Jurkat, Clone E6-1 (cell line): ENCODE results near the gene MAP4K3.
"Not testable (repeated sequence)": the region's sequence is repeated elsewhere in the genome, so short reads cannot be mapped to it uniquely, and the experiment has no call there.

ENCODE experiments used
- DNase-seq: peaks from one replicate; pipeline ENCODE4 v3.0.0-alpha.2; 2011; ENCODE audit warnings: low read depth, low spot score
- H3K4me3 ChIP-seq: 2 replicates; pipeline ENCODE4 v1.5.1; 2011; ENCODE audit warnings: mild to moderate bottlenecking, low read length, control low read depth, moderate library complexity

MAP4K3 gene

DNA sequence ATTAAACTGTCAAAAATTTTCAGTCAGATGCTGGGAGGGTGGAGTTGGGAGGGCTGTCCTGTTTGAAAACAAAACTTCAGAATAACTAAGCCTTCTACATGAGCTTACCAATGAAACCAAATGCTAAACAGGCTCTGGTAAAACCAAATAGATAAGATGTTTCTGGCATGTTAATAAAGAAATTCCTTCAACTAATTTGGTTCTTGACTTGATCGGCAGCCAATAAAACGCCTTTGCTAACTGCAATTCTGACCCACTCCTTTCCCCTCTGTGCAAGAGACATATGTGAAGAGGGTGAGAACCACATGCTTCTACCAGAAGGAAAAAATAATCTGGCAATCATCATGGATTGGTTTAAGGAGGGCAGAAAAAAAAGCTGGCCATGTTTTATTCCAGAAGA, 20.9 kb downstream of the MAP4K3 start:
- H3K4me3 ChIP-seq, result no peak overlapping the region
- no peak for DNase-seq

- no peak for DNase-seq
Measured at GRCh38 chr2:39413063-39413737, 23.9 kb downstream of the MAP4K3 start.

DNA sequence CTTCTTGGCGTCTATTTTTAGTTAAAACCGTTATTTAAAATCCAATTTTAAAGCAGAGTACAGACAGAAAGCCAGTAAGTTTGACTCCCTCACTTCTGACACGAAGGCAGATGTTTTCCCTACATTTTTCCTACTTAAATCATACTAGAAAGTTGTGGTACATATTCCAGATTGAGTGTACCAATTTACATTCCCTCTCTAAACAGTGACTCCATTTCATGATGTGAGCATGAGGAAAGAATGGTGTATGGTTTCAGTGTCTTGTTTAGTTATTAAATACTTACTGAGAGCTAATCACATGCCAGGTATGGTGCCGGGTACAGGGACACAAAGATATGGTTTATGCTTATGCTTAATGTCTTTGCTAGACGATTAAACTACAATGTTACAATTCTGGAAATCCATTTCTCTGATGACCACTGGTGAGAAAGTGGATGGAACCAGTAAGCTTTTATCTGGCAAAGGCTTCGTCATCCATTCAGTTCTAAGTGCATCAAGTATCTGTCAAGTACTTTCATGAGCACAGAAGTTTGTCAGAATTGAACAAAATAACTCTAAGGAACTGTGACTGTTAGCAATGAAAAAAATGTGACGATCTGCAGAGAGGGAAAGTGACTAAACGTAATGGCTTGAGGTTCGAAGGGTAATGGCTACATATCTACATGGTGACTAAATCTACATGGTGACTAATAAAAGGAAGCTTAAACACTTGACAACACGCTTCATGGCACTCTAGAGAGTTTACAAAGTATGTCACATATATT, 25.7 kb downstream of the MAP4K3 start:
- no peak overlapping the region for H3K4me3 ChIP-seq
- no peak for DNase-seq

More at GRCh38 chr2:39413063-39413737, 23.9 kb downstream of the MAP4K3 start:
- H3K4me3 ChIP-seq, result no peak overlapping the region

GRCh38 chr2:39409697-39410389, 27.2 kb downstream of the MAP4K3 start:
- DNase-seq, result no peak
- H3K4me3 ChIP-seq, result no peak overlapping the region

DNA sequence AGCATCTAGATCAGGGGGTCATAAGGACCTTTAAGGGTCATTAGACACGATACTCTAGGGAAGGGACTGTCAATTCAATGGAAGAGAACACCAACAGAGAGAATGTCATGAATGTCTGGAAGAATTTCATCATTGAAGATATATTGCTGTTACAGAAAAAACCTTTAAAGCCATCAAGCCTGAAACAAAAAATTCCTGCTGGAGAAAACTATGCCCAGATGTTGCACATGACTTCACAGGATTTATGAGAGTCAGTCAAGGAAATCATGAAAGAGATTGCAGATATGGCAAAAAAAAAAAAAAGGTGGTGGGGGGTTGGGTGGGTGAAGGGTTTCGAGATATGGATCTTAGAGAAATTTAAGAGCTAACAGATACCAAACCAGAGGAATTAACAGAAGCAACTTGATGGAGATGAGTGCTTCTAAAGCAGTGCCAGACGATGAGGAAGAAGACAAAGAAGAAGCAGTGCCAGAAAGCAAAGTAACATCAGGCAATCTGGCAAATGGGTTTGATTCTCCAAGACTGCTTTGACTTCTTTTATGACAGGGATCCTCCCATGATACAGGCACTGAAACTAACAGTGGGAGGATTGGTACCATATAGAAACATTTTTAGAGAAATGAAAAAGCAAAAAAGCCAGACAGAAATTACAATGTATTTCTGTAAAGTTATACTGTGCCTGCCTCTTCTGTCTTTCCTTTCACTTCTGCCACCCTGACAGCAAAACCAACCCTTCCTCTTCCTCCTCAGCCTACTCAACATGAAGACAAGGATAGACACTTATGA, 28.5 kb downstream of the MAP4K3 start:
- DNase-seq, result no peak
- H3K4me3 ChIP-seq, result no peak overlapping the region

GRCh38 chr2:39407516-39408296, 29.4 kb downstream of the MAP4K3 start:
- H3K4me3 ChIP-seq, result no peak overlapping the region

GRCh38 chr2:39405364-39405763, 31.7 kb downstream of the MAP4K3 start:
- no peak overlapping the region for H3K4me3 ChIP-seq
- DNase-seq, result no peak

More at GRCh38 chr2:39407516-39408296, 29.4 kb downstream of the MAP4K3 start:
- no peak for DNase-seq

DNA sequence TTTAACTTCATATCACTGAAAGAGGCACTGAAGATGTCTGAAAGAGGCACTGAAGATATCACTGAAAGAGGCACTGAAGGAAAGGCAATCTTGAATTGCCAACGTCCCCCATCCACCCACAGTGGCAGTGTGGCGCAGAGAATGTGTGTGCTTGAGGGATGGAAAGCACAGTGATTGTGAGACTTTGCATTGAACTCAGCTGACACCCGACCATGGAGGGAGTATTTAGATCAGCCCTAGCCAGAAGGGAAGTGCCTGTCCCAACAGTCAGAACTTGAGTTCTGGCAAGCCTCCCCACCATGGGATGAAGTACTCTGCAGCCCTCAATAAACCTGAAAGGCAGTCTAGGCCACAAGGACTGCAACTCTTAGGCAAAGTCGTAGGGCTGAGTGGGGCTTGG, 33.8 kb downstream of the MAP4K3 start:
- no peak overlapping the region for H3K4me3 ChIP-seq
- no peak for DNase-seq

- no peak for DNase-seq
- no peak overlapping the region for H3K4me3 ChIP-seq
Measured at GRCh38 chr2:39401319-39401718, 35.8 kb downstream of the MAP4K3 start.

- DNase-seq, result no peak
- no peak overlapping the region for H3K4me3 ChIP-seq
Measured at GRCh38 chr2:39399570-39399969, 37.5 kb downstream of the MAP4K3 start.

DNA sequence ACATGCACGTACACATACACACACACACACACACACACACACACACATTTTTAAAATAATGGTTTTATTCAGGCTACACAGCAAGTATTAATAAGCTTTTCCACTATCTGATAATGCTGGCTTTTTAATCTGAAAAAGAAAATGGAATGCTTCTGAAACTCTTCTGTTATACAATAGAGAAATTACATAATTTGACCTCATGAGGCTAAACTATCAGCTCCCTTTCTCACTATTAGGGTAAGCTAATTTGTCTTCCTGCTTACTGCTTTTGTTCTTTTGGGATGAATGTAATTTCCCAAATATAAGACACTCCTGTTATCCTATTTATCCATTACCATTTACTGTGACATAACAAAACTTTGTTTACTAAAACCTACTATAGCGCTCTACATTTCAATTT, 41.8 kb downstream of the MAP4K3 start:
- H3K4me3 ChIP-seq, result no peak overlapping the region
- DNase-seq, result no peak

GRCh38 chr2:39394516-39394961, 42.5 kb downstream of the MAP4K3 start:
- no peak overlapping the region for H3K4me3 ChIP-seq
- DNase-seq, result no peak

DNA sequence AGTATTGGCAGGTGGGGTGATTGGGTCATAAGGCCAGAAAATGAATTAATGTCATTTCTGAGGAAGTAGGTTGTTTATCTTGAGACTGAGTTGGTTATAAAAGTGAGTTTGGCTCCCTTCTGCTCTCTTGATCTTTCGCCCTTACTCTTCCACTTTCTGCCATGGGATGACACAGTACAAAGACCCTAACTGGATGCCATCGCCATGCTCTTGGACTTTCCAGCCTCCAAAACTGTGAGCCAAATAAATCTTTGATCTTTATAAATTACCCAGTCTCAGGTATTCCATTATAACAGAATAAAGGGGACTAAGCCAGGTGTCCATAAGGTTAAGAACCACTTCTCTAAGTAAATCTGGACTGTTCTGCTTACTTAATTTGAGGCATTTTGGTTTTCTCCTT, 44.4 kb downstream of the MAP4K3 start:
- no peak for DNase-seq
- H3K4me3 ChIP-seq, result no peak overlapping the region

GRCh38 chr2:39390216-39390615, 46.9 kb downstream of the MAP4K3 start:
- no peak for DNase-seq
- no peak overlapping the region for H3K4me3 ChIP-seq

DNA sequence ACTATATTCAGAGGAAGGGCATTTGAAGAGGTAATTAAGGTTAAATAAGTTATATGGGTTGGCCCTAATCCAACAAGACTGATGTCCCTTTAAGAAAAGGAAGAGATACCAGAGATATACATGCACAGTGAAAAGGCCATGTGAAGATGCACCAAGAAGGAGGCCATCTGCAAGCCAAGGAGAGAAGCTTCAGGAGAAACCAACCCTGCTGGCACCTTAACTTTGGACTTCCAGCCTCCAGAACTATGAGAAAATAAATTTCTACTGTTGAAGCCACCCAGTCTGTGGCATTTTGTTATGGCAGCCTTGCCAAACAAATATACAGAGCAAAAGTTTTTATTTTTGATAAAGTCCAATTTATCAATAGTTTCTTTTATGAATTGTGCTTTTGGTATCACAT, 51.0 kb downstream of the MAP4K3 start:
- no peak overlapping the region for H3K4me3 ChIP-seq
- DNase-seq, result no peak

- no peak overlapping the region for H3K4me3 ChIP-seq
- DNase-seq, result no peak
Measured at GRCh38 chr2:39385172-39385571, 51.9 kb downstream of the MAP4K3 start.

DNA sequence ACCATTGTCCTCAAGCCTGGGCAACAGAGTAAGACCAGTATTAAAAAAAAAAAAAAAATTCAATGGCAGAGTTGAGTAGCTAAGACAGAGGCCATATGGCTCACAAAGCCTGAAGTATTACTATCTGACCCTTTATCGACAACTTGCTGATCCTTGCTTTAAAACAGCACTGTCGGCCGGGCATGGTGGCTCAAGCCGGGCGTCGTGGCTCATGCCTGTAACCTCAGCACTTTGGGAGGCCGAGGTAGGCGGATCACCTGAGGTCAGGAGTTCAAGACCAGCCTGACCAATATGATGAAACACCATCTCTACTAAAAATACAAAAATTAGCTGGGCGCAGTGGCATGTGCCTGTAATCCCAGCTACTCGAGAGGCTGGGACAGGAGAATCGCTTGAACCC, 53.0 kb downstream of the MAP4K3 start:
- H3K4me3 ChIP-seq, DNase-seq: not testable (repeated sequence)

GRCh38 chr2:39383146-39383545, 53.9 kb downstream of the MAP4K3 start:
- DNase-seq, result no peak
- H3K4me3 ChIP-seq, result no peak overlapping the region

DNA sequence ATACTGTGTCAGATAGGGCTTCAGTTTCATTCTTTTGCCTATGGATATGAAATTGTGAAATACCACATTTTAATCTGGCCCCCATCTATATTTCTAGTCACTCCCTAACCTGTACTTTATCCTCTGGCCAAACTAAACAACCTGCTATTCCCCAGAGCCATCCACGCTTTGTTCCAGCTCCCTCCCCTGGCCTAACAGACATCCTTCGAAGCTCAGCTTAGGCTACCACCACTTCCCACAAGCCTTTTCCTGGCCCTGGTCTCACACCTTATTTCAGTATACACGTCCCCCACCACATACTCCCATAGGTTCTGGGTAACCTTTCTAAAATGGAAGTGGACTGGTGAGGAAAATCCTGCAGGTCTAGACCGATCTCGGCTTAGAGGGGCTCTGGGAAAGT, 55.4 kb downstream of the MAP4K3 start:
- no peak for DNase-seq
- H3K4me3 ChIP-seq, result no peak overlapping the region
